Esophagus muscularis mucosa (tissue), 4 donors: ENCODE measurements around the gene LYPLA2.

ENCODE experiments used
- CTCF ChIP-seq, 3 experiments: fragments of 200-600 bp in 2 of 3; fragments of 450-650 bp in 1 of 3; sonication (generic) in 2 of 3; IDR thresholded peaks; one replicate each; pipeline ENCODE4 v1.5.1; 2017 to 2019; ENCODE audit warnings: antibody characterized with exemption in 3 of 3, mild to moderate bottlenecking in 2 of 3, moderate library complexity in 1 of 3
- EP300 ChIP-seq: sonication (generic); formaldehyde crosslinking; IDR thresholded peaks from one replicate; pipeline ENCODE4 v1.6.1; 2017; ENCODE audit warnings: antibody characterized with exemption
- POLR2A ChIP-seq: fragments of 450-650 bp; IDR thresholded peaks from one replicate; pipeline ENCODE4 v1.6.1; 2017; ENCODE audit warnings: antibody characterized with exemption, moderate library complexity, mild to moderate bottlenecking, low read depth
- POLR2AphosphoS5 ChIP-seq, 2 donors: sonication (generic); formaldehyde crosslinking; IDR thresholded peaks; one replicate each; pipeline ENCODE4 v1.6.1; 2017; ENCODE audit warnings: antibody characterized with exemption in 2 of 2

GRCh38 chr1:23751815-23752200 lies 39.1 kb upstream of the LYPLA2 start:
- TF ChIP-seq CTCF (IDR thresholded peaks at IDR 0.05): no peak
- no peak for TF ChIP-seq POLR2AphosphoS5 (IDR thresholded peaks at IDR 0.05)
- TF ChIP-seq POLR2A: no peak
- no peak for TF ChIP-seq EP300
